Transverse colon (tissue), 4 donors: ENCODE results near the gene AIF1. TPM values are rescaled to one million over a fixed set of nuclear protein-coding genes. Genes with fewer than 3 reads are reported as not detected.

Experiments used
- DNase-seq: peaks from one replicate; pipeline ENCODE4 v3.0.0-alpha.2; 2019
- H3K27ac ChIP-seq, 4 donors: fragments of 200-600 bp; sonication (generic); 2 replicates each; pipeline ENCODE4 v1.5.1; 2016 to 2018; ENCODE audit warnings: inconsistent platforms in 4 of 4
- H3K27me3 ChIP-seq: fragments of 200-600 bp; sonication (generic); 2 replicates; pipeline ENCODE4 v1.5.1; 2017; ENCODE audit warnings: inconsistent platforms
- H3K36me3 ChIP-seq, 4 donors: fragments of 200-600 bp; sonication (generic); 2 replicates each; pipeline ENCODE4 v1.5.1; 2017 to 2019; ENCODE audit warnings: inconsistent platforms in 4 of 4
- H3K4me1 ChIP-seq, 4 donors: fragments of 200-600 bp; sonication (generic); 2 replicates each; pipeline ENCODE4 v1.5.1; 2017 to 2020; ENCODE audit warnings: inconsistent platforms in 4 of 4
- H3K4me3 ChIP-seq, 4 donors: fragments of 200-600 bp; sonication (generic); 1 replicate in 1 of 4; 2 replicates in 3 of 4; pipeline versions ENCODE4 v1.5.1 to v1.6.1; 2017 to 2019; ENCODE audit warnings: inconsistent platforms in 4 of 4
- H3K9me3 ChIP-seq, 2 donors: fragments of 200-600 bp; sonication (generic); 2 replicates each; pipeline ENCODE4 v1.5.1; 2017 to 2019; ENCODE audit warnings: inconsistent platforms in 2 of 2
- CTCF ChIP-seq, 5 experiments: fragments of 200-600 bp in 3 of 5; fragments of 450-650 bp in 2 of 5; sonication (generic) in 3 of 5; IDR thresholded peaks; 1 replicate in 2 of 5; 2 replicates in 3 of 5; pipeline ENCODE4 v1.5.1; 2016 to 2017; ENCODE audit warnings: antibody characterized with exemption in 5 of 5, inconsistent platforms in 3 of 5, mild to moderate bottlenecking in 2 of 5, moderate library complexity in 1 of 5
- EP300 ChIP-seq: sonication (generic); formaldehyde crosslinking; IDR thresholded peaks from one replicate; pipeline ENCODE4 v1.6.1; 2017; ENCODE audit warnings: antibody characterized with exemption, low read depth
- POLR2A ChIP-seq: fragments of 450-650 bp; IDR thresholded peaks from one replicate; pipeline ENCODE4 v1.6.1; 2016; ENCODE audit warnings: antibody characterized with exemption, mild to moderate bottlenecking, moderate library complexity
- POLR2AphosphoS5 ChIP-seq, 3 donors: sonication (generic); formaldehyde crosslinking; IDR thresholded peaks; one replicate each; pipeline ENCODE4 v1.6.1; 2016; ENCODE audit warnings: antibody characterized with exemption in 3 of 3
- WGBS, 2 donors: methylation state at CpG; one replicate each; pipeline ENCODE4 v1.1.5; 2018; ENCODE audit warnings: low coverage in 1 of 2; 5-methylcytosine and 5-hydroxymethylcytosine counted together
- in situ Hi-C, 4 donors: fragments of 200-750 bp; cut with MboI; loops; one replicate each; pipeline versions ENCODE4 v1.15.0 to v1.15.1; 2017; ENCODE audit warnings: low sequenced_read_pairs in 3 of 4, low pct_ligation_motif_present in 1 of 4, low pct_unique_long_range_greater_than_20kb in 1 of 4
- intact Hi-C: fragments of 100-400 bp; cut with DNase I; formaldehyde crosslinking; loops from one replicate; pipeline ENCODE4 v1.15.1; 2023; ENCODE audit warnings: low total_unique reads
- total RNA-seq, 4 donors: library from RNA; depleted of rRNA; stranded (reverse); fragments of >200 nt; gene quantifications; one replicate each; pipeline ENCODE4 v1.1.0, GENCODE V29; 2016

Gene AIF1
- total RNA-seq, 4 donors from 2014 or later, result 9.4 to 19.5 (median 17.3) TPM; not detected in 1

- TF ChIP-seq POLR2A (peak; percentile 35), CTCF (IDR thresholded peaks at IDR 0.05) (no peak)
- in situ Hi-C loops, result no loop called here
- Histone ChIP-seq H3K27me3 (peaks cover 5% of the 10 kb centered on the region), H3K36me3 (no peaks in the 10 kb centered on the region), H3K4me3 (peak within 1 kb of the TSS in 1 of 4 donors; percentile 28), H3K4me1 (peaks cover 0 to 13% (median 0%) of the 10 kb centered on the region in 4 donors), H3K27ac (peak within 1 kb of the TSS; percentile 17 to 67 (median 58)), H3K9me3 (no peaks in the 10 kb centered on the region)
- DNase-seq, result peak; percentile 43
- intact Hi-C loops, result no loop called here
- 73 to 86% methylated on average over 9 to 23 of the region's 27 CpGs for WGBS, 2 donors
Measured at GRCh38 chr6:31572041-31572911, 42.8 kb upstream of the AIF1 start, which contains the start of gene LTA. Gene LTA, plus strand, starts transcription at chr6:31572289. Its CDS starts 454 bp downstream, at chr6:31572743.

- DNase-seq, result no peak
- in situ Hi-C loops, result no loop called here
- H3K36me3 ChIP-seq, result no peaks in the 10 kb centered on the region
- intact Hi-C loops, result no loop called here
- TF ChIP-seq POLR2A, result no peak
- TF ChIP-seq EP300, result no peak
- TF ChIP-seq POLR2AphosphoS5 (IDR thresholded peaks at IDR 0.05), result no peak
- TF ChIP-seq CTCF (IDR thresholded peaks at IDR 0.05), result no peak
- no peak overlapping the region for H3K4me3 ChIP-seq
- WGBS, 2 donors, result 82 to 85% methylated on average over 3 to 9 of the region's 9 CpGs
- peaks cover 5% of the 10 kb centered on the region for H3K27me3 ChIP-seq
- H3K4me1 ChIP-seq, result peaks cover 0 to 13% (median 0%) of the 10 kb centered on the region in 4 donors
- peak overlapping the region in 1 of 4 donors; percentile 66 for H3K27ac ChIP-seq
- H3K9me3 ChIP-seq, result no peaks in the 10 kb centered on the region
Measured at GRCh38 chr6:31573239-31574105, 41.6 kb upstream of the AIF1 start.

GRCh38 chr6:31574106-31575061 lies 40.6 kb upstream of the AIF1 start:
- in situ Hi-C loops, result no loop called here
- peaks cover 0 to 8% (median 0%) of the 10 kb centered on the region in 4 donors for H3K4me1 ChIP-seq
- H3K9me3 ChIP-seq, result no peaks in the 10 kb centered on the region
- no peaks in the 10 kb centered on the region for H3K27me3 ChIP-seq
- no peak for DNase-seq
- TF ChIP-seq CTCF (IDR thresholded peaks at IDR 0.05), result no peak
- no peak for TF ChIP-seq POLR2AphosphoS5 (IDR thresholded peaks at IDR 0.05)
- TF ChIP-seq POLR2A, result no peak
- TF ChIP-seq EP300, result no peak
- WGBS, 2 donors, result 63 to 79% methylated on average over 5 to 14 of the region's 14 CpGs
- no peak overlapping the region for H3K4me3 ChIP-seq
- intact Hi-C loops, result no loop called here
- no peaks in the 10 kb centered on the region for H3K36me3 ChIP-seq
- peak overlapping the region; percentile 48 to 74 (median 72) for H3K27ac ChIP-seq
